Measurements from ENCODE around the gene CASP9. TPM values are rescaled to one million over a fixed set of nuclear protein-coding genes. Genes with fewer than 3 reads are reported as not detected.

CASP9 gene
- total and polyA plus RNA-seq, 2 experiments from 2014 or later: 7.7 to 25.0 TPM

DNA sequence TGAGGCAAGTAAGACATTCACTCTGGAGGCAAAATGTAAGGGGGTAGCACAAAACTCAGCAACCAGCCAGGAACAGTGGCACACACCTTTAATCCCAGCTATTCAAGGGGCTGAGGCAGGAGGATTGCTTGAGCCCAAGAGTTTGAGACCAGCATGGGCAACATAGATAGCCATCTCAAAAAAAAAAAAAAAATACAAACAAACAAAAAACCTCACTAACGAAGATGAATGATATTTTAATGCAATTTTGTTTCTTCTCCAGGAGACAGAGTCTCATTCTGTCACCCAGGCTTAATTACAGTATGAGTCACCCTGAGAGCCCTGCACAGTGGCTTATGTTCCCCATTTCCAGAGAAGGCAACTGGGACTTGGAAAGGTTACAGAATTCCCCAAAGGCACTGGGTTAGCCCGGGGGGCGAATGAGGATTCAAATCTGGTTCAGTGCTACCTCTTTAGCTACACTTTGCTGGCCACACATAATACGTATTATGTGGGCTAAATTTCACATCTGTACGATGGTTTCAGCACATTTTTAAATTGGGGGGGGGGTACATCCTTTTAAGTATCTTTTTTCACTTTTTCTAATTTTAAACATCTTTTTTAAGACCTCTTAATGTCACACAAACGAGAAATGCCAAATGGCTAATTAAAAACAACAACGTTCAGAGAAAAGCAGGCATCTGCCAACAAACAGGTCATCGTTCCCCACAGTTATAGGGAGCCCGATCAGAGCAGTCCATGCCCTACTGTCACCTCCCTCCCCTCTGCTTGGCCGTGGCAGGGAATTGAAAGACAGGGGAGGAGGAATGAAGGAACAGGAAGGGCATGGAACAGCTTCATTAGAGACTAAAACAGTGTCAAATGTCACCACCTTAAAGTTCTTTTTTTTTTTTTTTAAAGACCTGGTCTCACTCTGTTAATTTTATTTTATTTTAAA, 64.0 kb downstream of the CASP9 start:
- H3K4me1 Mint-ChIP-seq: peaks cover 6% of the 10 kb centered on the region; the same call in 1 of the 3 replicates
- no peaks in the 10 kb centered on the region for H4K20me1 ChIP-seq (replicated peaks; ENCODE audit: insufficient read depth)
- H3K4me1 ChIP-seq (ENCODE audit: insufficient read depth): no peaks in the 10 kb centered on the region
- no peaks in the 10 kb centered on the region for H3K9me2 ChIP-seq (ENCODE audit: insufficient read depth)
- no peak for TF ChIP-seq EZH2phosphoT487 (IDR thresholded peaks at IDR 0.05; ENCODE audit: unreplicated experiment)
- no peak for TF ChIP-seq EZH2 (IDR thresholded peaks at IDR 0.05; ENCODE audit: low read depth, unreplicated experiment)
- no peak for TF ChIP-seq STAT1 (IDR thresholded peaks at IDR 0.05; ENCODE audit: unreplicated experiment)
- TF ChIP-seq, protein P1, sequence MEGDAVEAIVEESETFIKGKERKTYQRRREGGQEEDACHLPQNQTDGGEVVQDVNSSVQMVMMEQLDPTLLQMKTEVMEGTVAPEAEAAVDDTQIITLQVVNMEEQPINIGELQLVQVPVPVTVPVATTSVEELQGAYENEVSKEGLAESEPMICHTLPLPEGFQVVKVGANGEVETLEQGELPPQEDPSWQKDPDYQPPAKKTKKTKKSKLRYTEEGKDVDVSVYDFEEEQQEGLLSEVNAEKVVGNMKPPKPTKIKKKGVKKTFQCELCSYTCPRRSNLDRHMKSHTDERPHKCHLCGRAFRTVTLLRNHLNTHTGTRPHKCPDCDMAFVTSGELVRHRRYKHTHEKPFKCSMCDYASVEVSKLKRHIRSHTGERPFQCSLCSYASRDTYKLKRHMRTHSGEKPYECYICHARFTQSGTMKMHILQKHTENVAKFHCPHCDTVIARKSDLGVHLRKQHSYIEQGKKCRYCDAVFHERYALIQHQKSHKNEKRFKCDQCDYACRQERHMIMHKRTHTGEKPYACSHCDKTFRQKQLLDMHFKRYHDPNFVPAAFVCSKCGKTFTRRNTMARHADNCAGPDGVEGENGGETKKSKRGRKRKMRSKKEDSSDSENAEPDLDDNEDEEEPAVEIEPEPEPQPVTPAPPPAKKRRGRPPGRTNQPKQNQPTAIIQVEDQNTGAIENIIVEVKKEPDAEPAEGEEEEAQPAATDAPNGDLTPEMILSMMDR (conservative IDR thresholded peaks at IDR 0.05; ENCODE audit: low read depth in 2 of 2): no peak
- TF ChIP-seq ZNF331 (CRISPR knock-in tag; IDR thresholded peaks at IDR 0.05; ENCODE audit: low read depth): no peak
- TF ChIP-seq ZNF114 (CRISPR knock-in tag; IDR thresholded peaks at IDR 0.05): no peak
- TF ChIP-seq, protein P2, sequence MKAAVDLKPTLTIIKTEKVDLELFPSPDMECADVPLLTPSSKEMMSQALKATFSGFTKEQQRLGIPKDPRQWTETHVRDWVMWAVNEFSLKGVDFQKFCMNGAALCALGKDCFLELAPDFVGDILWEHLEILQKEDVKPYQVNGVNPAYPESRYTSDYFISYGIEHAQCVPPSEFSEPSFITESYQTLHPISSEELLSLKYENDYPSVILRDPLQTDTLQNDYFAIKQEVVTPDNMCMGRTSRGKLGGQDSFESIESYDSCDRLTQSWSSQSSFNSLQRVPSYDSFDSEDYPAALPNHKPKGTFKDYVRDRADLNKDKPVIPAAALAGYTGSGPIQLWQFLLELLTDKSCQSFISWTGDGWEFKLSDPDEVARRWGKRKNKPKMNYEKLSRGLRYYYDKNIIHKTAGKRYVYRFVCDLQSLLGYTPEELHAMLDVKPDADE (IDR thresholded peaks at IDR 0.05): no peak
- TF ChIP-seq, protein P3, sequence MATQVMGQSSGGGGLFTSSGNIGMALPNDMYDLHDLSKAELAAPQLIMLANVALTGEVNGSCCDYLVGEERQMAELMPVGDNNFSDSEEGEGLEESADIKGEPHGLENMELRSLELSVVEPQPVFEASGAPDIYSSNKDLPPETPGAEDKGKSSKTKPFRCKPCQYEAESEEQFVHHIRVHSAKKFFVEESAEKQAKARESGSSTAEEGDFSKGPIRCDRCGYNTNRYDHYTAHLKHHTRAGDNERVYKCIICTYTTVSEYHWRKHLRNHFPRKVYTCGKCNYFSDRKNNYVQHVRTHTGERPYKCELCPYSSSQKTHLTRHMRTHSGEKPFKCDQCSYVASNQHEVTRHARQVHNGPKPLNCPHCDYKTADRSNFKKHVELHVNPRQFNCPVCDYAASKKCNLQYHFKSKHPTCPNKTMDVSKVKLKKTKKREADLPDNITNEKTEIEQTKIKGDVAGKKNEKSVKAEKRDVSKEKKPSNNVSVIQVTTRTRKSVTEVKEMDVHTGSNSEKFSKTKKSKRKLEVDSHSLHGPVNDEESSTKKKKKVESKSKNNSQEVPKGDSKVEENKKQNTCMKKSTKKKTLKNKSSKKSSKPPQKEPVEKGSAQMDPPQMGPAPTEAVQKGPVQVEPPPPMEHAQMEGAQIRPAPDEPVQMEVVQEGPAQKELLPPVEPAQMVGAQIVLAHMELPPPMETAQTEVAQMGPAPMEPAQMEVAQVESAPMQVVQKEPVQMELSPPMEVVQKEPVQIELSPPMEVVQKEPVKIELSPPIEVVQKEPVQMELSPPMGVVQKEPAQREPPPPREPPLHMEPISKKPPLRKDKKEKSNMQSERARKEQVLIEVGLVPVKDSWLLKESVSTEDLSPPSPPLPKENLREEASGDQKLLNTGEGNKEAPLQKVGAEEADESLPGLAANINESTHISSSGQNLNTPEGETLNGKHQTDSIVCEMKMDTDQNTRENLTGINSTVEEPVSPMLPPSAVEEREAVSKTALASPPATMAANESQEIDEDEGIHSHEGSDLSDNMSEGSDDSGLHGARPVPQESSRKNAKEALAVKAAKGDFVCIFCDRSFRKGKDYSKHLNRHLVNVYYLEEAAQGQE (IDR thresholded peaks at IDR 0.05; ENCODE audit: unreplicated experiment): no peak
- TF ChIP-seq, protein P4, sequence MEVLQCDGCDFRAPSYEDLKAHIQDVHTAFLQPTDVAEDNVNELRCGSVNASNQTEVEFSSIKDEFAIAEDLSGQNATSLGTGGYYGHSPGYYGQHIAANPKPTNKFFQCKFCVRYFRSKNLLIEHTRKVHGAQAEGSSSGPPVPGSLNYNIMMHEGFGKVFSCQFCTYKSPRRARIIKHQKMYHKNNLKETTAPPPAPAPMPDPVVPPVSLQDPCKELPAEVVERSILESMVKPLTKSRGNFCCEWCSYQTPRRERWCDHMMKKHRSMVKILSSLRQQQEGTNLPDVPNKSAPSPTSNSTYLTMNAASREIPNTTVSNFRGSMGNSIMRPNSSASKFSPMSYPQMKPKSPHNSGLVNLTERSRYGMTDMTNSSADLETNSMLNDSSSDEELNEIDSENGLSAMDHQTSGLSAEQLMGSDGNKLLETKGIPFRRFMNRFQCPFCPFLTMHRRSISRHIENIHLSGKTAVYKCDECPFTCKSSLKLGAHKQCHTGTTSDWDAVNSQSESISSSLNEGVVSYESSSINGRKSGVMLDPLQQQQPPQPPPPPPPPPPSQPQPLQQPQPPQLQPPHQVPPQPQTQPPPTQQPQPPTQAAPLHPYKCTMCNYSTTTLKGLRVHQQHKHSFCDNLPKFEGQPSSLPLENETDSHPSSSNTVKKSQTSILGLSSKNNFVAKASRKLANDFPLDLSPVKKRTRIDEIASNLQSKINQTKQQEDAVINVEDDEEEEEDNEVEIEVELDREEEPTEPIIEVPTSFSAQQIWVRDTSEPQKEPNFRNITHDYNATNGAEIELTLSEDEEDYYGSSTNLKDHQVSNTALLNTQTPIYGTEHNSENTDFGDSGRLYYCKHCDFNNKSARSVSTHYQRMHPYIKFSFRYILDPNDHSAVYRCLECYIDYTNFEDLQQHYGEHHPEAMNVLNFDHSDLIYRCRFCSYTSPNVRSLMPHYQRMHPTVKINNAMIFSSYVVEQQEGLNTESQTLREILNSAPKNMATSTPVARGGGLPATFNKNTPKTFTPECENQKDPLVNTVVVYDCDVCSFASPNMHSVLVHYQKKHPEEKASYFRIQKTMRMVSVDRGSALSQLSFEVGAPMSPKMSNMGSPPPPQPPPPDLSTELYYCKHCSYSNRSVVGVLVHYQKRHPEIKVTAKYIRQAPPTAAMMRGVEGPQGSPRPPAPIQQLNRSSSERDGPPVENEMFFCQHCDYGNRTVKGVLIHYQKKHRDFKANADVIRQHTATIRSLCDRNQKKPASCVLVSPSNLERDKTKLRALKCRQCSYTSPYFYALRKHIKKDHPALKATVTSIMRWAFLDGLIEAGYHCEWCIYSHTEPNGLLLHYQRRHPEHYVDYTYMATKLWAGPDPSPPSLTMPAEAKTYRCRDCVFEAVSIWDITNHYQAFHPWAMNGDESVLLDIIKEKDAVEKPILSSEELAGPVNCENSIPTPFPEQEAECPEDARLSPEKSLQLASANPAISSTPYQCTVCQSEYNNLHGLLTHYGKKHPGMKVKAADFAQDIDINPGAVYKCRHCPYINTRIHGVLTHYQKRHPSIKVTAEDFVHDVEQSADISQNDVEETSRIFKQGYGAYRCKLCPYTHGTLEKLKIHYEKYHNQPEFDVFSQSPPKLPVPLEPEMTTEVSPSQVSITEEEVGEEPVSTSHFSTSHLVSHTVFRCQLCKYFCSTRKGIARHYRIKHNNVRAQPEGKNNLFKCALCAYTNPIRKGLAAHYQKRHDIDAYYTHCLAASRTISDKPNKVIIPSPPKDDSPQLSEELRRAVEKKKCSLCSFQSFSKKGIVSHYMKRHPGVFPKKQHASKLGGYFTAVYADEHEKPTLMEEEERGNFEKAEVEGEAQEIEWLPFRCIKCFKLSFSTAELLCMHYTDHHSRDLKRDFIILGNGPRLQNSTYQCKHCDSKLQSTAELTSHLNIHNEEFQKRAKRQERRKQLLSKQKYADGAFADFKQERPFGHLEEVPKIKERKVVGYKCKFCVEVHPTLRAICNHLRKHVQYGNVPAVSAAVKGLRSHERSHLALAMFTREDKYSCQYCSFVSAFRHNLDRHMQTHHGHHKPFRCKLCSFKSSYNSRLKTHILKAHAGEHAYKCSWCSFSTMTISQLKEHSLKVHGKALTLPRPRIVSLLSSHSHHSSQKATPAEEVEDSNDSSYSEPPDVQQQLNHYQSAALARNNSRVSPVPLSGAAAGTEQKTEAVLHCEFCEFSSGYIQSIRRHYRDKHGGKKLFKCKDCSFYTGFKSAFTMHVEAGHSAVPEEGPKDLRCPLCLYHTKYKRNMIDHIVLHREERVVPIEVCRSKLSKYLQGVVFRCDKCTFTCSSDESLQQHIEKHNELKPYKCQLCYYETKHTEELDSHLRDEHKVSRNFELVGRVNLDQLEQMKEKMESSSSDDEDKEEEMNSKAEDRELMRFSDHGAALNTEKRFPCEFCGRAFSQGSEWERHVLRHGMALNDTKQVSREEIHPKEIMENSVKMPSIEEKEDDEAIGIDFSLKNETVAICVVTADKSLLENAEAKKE (CRISPR knock-in tag; IDR thresholded peaks at IDR 0.05): no peak
- TF ChIP-seq NANOG (IDR thresholded peaks at IDR 0.05; ENCODE audit: borderline replicate concordance): no peak
- no peak for TF ChIP-seq POLR2AphosphoS5 (IDR thresholded peaks at IDR 0.05; ENCODE audit: low read depth)
- H3K27ac ChIP-seq (ENCODE audit: low read depth): no peak overlapping the region
- H3K36me3 Mint-ChIP-seq (ENCODE audit: low read depth): no peaks in the 10 kb centered on the region
- H3K36me3 ChIP-seq (ENCODE audit: insufficient read depth): no peaks in the 10 kb centered on the region
- no peak overlapping the region for H2AFZ ChIP-seq
- no peak overlapping the region for H3K4me2 ChIP-seq
- H3K27me3 Mint-ChIP-seq (ENCODE audit: insufficient read depth, low read depth, poor library complexity): peaks cover 10% of the 10 kb centered on the region
- H3K79me2 ChIP-seq (replicated peaks; ENCODE audit: insufficient read depth): no peaks in the 10 kb centered on the region
- H3F3A ChIP-seq (replicated peaks; ENCODE audit: low read depth): no peaks in the 10 kb centered on the region
- no peak overlapping the region for H3K27ac Mint-ChIP-seq
- no peaks in the 10 kb centered on the region for H3K27me3 ChIP-seq (ENCODE audit: insufficient read depth)
- H3K9me3 Mint-ChIP-seq: no peaks in the 10 kb centered on the region; the same call in 2 of the 3 replicates
- no peak for DNase-seq (ENCODE audit: low spot score)
- H3K4me3 ChIP-seq: no peak overlapping the region
- H3K4me3 Mint-ChIP-seq: no peak overlapping the region
- no peak for ATAC-seq
